Esophagus mucosa (tissue), 1 donor: ENCODE measurements around the gene GALM. TPM values are rescaled to one million over a fixed set of nuclear protein-coding genes. Genes with fewer than 3 reads are reported as not detected.
"Not testable (repeated sequence)": the region's sequence is repeated elsewhere in the genome, so short reads cannot be mapped to it uniquely, and the experiment has no call there.

Experiments used
- ATAC-seq: fragments of 200-7000 bp; cut with Tn5 transposase; one replicate; pipeline ENCODE4 v1.9.1; 2020
- total RNA-seq: library from RNA; stranded (reverse); gene quantifications from one replicate; pipeline ENCODE4 v1.2.4, GENCODE V29; 2023
- donor health status: DM: yes; HTN: yes; CAD: no.

The GALM gene
- total RNA-seq, 1 donor from 2014 or later: 2.2 TPM

DNA sequence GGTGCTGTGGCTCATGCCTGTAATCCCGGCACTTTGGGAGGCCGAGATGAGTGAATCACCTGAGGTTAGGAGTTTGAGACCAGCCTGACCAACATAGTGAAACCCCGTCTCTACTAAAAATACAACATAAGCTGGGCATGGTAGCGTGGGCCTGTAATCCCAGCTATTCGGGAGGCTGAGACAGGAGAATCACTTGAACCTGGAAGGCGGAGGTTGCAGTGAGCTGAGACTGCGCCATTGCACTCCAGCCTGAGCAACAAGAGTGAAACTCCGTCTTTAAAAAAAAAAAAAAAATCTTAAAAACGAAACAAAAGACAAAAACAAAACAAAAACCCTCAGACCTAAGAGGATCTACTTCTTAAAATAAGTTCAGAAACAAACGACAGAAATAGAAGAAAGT is 16.7 kb downstream of the GALM start:
- ATAC-seq: not testable (repeated sequence)

- ATAC-seq: no peak
Observed at GRCh38 chr2:38683766-38684165, 17.9 kb downstream of the GALM start.

GRCh38 chr2:38685116-38685735 is 19.3 kb downstream of the GALM start:
- ATAC-seq: no peak

DNA sequence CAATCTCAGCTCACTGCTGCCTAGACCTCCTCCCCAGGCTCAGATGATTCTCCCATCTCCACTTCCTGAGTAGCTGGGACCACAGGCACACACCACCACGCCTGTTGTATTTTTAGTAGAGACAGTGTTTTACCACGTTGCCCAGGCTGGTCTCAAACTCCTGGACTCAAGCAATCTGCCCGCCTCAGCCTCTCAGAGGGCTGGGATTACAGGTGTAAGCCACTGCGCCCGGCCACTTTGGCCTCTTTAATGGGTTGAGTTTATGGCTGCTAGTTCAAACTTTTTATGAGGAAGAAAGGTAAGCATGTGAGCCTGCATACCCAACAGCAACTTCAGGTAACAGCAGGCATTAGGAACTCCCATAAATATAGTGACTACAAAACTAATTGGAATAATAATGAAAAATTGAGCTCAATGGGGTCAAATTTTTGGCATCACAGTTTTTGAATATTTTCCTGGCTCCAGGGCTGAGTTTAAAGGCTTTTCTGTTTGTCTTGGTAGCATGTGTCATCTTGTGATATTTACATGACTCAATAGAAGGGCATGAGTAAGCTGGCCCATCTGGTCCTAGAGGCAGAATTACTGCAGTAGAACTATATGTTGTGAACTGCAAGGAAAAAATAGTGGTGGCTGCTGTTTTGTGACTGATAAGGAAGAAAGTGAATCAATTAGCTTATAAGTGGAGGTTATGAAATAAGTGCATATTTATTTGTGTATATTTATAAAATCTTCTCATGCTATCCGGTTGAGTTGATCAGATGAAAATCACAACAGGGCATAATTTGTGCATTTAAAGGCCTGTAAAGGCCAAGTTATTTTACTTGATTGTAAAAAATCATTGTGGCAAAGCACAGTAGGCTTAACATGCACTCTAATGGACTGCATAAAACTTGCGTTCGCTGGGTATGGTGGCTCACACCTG is 24.8 kb downstream of the GALM start:
- ATAC-seq: peak; percentile 92

- no peak for ATAC-seq
Observed at GRCh38 chr2:38691994-38692393, 26.1 kb downstream of the GALM start.

- ATAC-seq: peak; percentile 76
Observed at GRCh38 chr2:38692636-38693318, 26.9 kb downstream of the GALM start.

- ATAC-seq: no peak
Observed at GRCh38 chr2:38697116-38697840, 31.4 kb downstream of the GALM start.

DNA sequence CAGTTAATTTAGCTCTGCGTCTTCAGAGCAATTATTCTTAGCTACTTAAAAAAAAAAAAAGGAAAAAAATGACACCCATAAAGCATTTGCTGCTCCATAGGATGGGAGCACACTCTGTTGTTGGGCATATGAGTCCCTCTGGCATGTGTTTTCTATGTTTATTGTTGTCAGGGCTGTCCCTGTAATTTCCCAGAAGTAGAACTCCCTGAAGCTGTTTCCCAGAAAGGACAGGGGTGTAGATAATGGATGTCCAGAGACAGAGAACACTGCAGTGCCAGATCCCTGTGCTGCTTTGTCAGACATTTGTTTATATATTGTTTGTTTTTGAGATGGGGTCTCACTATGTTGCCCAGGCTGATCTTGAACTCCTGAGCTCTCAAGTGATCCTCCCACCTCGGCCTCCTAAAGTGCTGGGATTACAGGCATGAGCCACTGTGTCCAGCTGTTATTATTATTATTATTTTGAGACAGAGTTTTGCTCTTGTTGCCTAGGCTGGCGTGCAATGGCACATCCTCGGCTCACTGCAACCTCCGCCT is 32.6 kb downstream of the GALM start:
- no peak for ATAC-seq

- no peak for ATAC-seq
Observed at GRCh38 chr2:38700113-38700785, 34.3 kb downstream of the GALM start.

DNA sequence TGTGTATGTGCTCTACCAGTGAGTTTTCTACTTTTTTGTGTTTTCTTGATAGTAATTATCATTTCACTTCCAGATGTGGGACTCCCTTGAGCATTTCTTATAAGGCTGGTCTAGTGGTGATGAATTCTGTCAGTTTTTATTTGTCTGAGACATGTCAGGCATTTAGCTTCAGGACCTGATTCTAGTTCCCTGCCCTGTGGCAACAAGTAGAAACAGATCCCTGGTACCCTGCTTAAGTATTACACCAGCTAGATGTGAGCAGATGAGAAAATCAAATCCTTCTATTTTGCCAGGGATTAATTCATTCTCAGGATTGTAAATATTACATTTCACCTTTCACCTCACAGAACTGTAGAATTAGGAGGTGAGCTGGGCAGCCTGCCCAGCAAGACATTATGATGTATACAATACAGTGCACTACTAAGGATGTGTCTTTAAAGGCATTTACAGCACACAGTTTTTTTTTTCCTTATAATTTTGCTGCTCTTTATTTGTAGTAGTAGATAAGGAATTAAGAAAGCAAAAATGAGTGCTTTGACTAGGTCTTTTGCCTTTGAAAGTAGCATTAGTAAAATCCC is 35.1 kb downstream of the GALM start:
- ATAC-seq: no peak

DNA sequence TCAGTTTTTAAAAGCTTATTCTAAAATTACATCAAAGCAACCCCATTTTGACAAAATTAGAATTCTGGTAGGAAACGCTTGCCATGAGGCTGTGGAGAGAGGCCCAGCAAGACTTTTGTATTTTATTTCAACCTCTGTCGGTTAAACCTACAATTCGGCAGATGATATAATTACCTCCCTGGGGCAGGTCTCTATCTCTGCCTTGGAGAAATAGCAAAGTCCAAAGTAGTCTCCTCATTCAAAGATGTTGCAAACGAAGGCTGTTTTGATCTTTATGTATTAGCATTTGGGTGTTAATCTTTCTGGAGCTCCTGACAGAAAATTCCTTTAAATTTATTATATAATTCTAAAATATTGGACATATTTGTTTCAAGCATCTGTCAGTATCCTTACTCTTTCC is 35.6 kb downstream of the GALM start:
- no peak for ATAC-seq

DNA sequence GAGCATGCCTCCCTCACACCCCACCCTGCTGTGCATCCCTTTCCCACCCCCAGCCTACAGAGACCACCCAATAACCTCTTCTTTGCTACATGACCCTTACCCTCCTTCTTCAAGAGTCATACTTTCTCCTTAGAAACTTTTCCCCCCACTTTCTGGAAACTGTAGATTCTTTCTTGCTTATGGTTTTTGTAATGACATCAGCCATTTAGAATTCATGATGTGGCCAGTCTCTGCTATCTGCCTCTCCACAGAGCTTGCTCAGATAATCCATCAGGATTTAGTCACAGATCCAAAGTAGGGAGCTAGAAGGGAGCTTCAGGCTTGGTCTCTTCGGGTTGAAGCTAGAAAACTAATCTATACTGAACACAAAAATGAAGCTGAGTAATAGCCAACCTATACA is 36.5 kb downstream of the GALM start:
- no peak for ATAC-seq

GRCh38 chr2:38703336-38703735 is 37.4 kb downstream of the GALM start:
- ATAC-seq: not testable (repeated sequence)

DNA sequence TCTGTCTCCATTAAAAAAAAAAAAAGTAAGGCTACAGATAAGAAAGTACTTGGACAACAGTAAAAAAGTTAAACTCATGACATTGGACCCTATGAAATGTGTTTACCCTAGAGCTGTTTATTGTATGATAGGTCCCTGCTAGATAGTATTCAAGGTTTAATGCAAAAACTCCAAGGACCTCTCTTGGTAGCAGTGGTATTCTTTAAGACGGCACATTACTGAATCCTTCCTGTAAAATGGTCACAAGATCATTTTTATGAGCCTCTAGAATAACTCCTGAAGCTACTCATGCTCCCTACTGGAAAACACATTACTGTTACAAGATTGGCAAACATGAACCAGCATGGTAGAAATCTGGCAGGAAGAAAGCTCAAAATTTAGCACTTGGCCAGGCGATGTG is 38.8 kb downstream of the GALM start:
- no peak for ATAC-seq

GRCh38 chr2:38706846-38707345 is 41.0 kb downstream of the GALM start:
- ATAC-seq: no peak

- not testable (repeated sequence) for ATAC-seq
Observed at GRCh38 chr2:38708491-38708890, 42.6 kb downstream of the GALM start.

GRCh38 chr2:38708900-38709566 is 43.1 kb downstream of the GALM start:
- no peak for ATAC-seq

GRCh38 chr2:38709567-38710194 is 43.8 kb downstream of the GALM start:
- ATAC-seq: no peak

DNA sequence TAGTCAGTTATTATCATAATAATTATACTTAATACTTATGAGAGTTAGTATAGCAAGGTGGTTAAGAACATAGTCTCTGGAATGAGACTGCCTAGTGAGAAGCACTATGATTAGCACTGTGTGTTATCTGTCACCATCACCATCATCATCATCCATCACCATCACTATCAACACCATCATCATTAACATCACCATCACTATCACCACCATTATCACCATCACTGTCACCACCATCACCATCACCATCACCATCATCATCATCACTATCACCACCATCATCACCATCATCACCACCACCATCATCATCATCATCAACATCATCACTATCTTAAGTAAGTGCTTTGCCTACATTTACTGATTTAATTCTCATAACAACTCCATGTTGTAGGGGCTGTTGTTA is 45.6 kb downstream of the GALM start:
- ATAC-seq: no peak

DNA sequence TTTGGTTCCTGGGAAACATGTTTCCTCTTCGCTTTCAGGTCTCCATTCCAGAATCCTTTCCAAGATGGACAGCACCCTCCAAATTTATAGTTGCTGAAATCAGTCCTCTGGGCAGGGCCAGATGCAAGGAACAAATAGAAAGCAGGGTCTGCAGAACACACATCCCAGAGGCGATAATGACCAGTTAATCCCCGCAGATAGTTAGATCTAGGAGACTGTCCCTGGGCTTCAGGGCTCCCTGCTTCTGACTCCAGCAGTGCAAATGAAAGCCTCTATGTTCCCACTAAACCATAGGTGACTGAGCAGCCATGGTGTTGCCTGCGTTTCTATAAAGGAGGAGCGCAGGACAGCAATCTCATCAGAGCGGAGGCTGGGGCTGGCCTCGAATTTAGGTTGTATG is 46.5 kb downstream of the GALM start:
- no peak for ATAC-seq
